Cerebellar nuclear complex (tissue), 1 donor: ENCODE measurements around the gene IL36G.

ENCODE experiments used
- DNase-seq, 2 experiments: peaks; one replicate each; lab custom pipeline; 2025; lab: John Stamatoyannopoulos, UW

IL36G gene

DNA sequence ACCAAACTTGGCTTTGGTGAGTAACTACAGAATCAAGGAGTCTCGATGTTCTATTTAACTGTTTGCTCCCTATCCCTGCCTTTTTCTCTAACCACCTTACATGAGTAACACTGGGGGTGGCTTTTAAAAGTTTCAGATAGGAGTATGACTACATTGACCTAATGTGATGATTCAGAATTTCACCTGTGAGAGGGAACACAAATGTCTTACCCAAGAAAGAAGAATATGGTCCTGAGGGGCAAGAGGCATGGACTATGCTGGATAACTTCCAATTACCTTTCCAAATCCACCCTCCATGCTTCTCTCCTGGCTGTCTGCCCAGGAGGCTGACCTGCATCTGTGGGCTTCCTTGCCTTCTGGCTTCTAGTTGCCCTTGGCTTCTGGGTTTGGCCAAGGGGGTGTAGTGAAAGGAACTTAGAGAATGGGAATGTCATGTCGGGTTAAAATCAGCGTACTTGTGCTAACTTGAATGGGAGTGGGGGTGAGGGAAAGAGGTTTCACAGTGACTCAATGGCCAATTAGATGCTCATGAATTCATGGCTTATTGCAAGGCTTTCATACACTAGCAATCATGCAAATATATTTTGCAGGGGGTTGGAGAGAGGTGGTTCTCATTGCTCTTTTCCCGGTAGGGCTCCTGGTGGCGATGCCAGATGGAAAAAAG, 5.3 kb upstream of the IL36G start:
- DNase-seq = no peak

DNA sequence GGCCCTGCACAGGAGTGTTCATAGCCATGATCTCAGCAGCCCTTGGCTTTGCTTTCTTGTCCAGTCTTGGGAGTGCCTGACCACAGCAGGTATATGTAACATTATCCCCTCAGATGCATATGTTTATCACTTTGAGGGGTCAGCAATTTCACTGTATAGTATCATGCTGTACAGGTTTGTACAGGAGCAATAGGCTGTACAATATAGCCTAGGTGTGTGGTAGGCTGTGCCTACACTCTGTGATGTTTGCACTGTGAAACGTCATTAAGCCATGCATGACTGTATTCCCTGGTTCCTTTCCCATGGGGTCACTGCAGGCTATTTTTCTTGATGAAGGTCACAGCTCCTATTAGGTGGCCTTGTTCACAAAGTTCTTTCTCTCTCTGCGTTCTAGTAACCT, 4.7 kb upstream of the IL36G start:
- no peak for DNase-seq

DNA sequence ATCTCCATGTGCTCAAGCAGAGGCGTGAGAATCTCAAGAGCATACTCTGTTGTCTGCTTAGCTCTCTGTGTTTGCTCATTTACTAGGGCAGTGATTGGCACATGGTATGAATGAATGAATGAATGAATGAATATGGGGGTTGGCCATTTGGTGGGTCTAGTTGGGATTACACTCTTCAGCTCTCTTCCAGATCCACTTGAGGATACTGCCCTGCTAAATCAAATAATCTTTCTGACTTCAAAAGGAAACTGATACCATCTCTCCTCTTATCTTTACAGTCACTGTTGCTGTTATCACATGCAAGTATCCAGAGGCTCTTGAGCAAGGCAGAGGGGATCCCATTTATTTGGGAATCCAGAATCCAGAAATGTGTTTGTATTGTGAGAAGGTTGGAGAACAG, 1.9 kb downstream of the IL36G start:
- DNase-seq = no peak

DNA sequence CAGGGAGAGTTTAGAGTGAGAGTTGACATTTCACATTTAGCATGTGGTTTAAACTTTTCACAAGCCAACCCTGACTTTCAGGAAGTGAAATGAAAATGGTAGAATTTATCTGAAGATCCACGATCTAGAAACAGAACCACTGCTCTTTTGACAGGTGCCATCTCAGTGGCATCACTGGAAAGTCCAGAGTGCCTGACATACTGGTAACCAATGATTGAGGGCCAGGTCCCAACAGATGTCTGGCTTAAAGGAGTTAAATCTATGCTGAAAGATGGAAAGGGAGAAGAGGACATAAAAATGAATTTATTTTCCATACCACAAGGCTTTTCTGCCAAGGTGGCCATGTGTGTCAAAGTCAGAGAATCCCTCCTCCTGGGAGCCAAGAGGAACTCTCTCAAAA, 2.7 kb downstream of the IL36G start:
- DNase-seq = no peak

DNA sequence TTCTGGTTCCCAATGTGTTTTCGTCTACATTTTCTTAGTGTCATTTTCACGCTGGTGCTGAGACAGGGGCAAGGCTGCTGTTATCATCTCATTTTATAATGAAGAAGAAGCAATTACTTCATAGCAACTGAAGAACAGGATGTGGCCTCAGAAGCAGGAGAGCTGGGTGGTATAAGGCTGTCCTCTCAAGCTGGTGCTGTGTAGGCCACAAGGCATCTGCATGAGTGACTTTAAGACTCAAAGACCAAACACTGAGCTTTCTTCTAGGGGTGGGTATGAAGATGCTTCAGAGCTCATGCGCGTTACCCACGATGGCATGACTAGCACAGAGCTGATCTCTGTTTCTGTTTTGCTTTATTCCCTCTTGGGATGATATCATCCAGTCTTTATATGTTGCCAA, 7.3 kb downstream of the IL36G start:
- no peak for DNase-seq

DNA sequence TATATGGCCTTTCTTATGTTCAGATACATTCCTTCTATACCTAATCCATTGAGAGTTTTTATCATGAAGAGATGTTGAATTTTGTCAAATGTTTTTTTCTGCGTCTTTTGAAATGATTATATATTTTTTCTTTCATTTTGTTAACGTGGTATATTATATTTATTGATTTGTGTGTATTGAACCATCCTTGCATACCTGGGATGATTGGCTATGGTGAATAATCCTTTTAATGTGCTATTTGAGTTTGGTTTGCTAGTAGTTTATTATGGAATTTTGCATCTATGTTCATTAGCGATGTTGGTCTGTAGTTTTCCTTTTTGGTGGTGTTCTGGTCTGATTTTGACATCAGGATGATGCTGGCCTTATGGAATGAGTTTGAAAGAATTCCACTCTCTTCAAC, 11.8 kb downstream of the IL36G start:
- no peak for DNase-seq

DNA sequence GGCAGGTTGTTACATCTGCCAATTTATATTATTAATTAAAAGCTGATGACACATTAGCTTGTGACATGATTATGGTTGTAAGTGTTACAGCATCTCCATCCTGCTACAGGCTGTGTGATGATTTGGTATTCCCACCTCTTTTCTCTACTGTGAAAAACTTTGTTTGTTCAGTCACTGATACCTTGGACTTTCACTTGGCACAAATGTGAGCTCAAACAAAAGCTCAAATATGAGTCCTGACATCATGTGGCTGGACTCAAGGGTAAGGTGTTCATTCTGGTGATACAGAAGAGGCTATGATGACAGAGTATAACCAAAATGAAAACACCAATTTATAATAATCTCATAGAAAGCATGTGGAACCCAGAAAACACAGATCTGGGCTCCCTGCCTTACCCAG, 16.0 kb downstream of the IL36G start:
- DNase-seq = no peak

DNA sequence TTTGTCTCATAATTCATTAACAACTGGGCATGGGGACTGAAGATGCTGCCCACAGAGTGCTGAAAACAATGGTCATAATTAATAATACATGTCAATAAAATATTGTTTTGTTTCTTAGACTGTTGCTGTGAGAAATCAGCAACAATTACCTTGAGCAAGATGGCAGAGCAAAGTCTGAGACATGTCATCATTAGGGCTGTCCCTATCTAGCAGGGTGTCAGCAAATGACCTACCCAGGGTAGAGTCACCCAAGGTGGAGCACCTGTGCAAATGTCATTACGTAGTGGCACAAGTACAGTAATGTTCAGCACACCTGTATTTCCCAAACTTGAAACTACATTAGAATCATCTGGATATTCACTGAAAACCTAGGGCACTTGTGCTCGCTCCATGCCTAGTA, 16.8 kb downstream of the IL36G start:
- no peak for DNase-seq

DNA sequence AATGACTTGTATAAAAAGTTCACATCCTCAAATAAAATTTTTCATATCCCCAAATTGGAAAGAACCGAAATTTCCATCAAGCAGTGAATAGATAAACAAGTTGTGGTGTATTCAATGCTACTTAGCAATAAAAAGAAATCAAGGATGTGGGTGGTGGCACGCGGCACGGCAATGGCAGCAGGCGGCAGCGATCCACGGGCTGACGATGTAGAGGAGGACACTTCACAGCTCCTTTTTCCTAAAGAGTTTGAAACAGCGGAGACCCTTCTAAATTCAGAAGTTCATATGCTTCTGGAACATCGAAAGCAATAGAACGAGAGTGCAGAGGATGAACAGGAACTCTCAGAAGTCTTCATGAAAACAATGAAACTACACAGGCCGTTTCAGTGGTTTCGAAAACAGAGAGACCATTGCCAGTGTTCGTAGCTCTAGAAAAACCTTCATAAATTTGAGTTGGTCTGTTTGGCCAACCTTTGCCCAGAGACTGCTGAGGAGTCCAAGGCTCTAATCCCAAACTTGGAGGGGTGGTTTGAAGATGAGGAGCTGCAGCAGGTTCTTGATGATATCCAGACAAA, 17.6 kb downstream of the IL36G start:
- no peak for DNase-seq

DNA sequence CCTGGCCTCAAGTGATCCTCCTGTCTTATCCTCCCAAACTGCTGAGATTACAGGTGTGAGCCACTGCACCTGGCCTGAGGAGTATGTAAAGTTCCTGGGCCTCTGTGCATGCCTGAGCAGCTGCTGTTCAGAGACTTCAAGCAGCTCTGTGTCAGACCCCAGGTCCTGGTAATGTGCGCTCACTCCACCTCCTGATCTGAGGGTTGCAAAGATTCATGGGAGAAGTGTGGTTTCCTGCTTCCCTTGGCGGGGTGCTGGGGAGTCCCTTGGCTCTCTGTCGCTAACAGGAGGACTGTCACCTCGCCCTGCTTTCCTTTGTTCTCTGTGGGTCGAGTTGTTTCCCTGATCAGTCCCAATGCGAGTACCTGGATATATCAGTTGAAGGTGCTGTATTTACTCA, 18.8 kb downstream of the IL36G start:
- no peak for DNase-seq

DNA sequence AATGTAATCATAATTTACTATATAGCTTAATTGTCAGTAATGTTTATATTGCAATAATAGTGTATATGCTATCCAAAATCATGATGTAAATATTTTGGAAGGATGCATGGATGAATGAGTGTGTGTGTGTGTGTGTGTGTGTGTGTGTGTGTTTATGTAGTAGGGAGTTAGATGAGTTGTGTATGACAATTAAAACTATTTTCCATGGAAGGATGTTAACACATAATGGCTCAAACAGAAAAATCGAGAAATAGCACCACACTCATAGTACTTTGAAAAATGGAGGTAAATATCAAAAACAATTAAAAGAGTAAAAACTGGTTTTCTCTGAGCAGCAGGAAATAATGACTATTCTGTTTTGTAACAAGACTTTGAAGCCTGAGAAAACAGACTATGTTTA, 19.3 kb downstream of the IL36G start:
- no peak for DNase-seq

DNA sequence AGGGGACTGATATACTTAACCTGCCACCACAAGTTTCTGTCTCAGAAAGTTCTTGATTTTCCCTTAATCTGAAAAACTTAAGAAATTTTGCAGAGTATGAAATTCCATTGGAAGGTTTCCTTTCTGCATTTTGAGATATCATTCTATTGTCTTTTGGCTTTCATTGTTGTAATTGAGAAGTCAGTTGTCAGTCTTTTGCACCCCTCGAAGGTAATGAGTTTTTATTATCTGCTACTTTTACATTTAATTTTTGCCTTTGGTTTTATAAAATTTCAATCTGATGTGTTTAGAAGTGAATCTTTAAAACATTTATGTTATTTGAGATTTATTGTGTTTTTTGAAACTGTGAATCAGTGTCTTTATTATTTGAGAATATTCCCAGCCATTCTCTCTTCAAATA, 22.6 kb downstream of the IL36G start:
- DNase-seq = no peak

DNA sequence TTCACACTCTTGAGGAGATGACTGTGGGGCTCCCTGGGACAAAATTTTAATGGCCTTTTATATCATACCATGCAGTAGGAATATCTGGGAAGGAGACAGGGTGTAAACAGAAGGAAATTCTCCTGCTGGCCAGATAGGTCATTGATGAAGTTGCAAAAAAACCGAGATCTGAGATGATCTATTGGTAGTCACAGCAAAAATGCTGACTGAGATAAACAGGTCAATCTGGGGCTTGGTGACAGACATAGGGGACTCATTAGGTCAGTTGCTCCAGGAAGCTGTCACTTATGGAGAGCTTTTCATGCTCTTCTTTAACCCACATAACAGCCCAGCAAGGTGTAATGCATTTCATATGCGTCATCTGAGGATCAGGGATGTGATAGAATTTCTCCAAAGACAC, 24.9 kb downstream of the IL36G start:
- no peak for DNase-seq

DNA sequence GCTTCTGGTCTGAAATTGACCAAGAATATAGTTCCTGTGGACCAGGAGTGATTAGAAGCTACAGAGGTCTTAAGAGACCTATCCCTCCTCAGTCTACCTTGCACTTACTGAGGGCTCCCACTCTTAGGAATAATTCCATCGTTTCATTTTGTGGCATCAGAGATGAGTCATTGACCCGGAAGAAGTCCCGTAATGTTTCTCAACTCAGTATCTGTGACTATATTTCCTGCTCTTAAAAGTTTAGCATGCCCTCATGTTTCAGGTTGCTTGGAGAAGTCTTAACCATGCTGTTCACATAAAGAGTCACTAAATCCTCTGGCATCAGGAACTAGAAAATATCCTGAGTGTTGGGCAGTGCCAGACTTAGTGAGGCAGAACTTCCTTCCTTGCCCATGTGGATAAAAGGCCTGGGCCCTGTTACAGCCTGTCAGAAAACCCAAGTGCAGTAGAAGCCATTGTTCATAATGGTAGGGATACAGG, 27.3 kb downstream of the IL36G start, which contains the start of gene IL36A:
Gene IL36A (plus strand): TSS at position 430 of the 480 bp plus-strand sequence. CDS start 413 bp downstream, outside the sequence.
- DNase-seq = no peak

DNA sequence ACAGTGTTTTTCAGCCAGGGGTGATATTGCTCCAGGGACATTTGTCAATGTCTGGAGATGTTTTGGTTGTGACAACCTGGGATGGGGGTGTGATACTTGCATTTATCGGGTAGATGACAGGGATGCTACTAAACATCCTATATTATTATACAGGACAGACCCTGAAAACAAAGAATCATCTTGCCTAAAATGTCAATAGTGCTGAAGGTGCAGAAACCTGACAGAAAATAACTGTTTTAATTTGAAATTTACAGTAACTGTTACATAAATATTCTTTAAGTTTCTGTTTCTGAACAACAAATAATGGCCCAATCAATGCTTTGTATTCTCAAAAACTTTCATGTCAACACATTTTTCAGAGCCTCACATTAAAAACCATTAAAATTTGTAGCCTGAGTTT, 29.4 kb downstream of the IL36G start:
- no peak for DNase-seq

DNA sequence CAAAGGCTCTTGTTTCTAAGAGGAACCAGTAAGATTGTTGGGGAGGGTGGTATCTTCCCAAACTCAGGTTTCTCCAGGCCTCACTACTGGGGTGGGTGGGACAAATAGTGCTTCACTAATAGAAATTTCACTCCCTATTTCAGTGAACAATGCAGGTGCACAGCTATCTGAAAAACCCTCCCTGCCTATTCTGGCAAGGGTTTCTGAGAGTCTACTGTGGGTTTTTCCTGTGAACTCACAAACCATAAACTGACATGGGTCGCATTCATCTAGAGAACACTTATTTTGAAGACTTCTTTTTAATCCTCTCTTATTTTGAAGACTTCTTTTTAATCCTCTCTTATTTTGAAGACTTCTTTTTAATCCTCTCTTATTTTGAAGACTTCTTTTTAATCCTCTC, 31.8 kb downstream of the IL36G start:
- no peak for DNase-seq

DNA sequence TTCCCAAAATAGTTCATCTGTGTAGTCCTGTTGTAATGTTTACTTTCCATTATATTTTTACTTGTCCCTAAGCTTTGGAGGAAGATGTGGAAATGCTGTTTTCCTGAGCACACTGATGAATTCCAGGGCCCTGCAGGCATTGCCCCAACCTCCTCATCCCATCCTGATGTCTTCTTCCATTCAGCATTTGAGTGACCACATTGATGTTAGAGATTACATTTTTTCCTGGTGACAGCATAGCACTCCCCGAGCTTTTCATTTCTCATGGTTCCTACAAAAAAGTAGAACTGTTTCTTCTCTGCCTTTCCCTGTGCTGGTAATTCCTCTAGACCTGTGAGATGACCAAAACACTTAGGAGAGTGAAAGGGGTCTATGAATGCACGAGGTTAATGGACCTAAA, 32.3 kb downstream of the IL36G start:
- DNase-seq = no peak

DNA sequence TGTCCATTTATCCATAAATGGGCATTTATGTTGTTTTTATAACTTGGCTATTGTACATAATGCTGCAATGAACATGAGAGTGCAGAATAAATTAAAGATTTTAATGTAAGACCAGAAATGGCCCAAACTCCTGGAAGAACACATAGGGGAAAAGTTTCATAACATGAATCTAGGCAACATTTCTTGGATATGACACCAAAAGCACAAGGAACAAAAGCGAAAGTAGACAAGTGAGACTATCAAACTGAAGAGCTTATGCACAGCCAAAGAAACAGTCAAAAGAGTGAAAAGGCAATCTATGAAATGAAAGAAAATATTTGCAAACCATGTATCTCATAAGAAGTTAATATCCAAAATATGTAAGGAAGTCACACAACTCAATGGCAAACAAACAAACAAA, 33.3 kb downstream of the IL36G start:
- no peak for DNase-seq

DNA sequence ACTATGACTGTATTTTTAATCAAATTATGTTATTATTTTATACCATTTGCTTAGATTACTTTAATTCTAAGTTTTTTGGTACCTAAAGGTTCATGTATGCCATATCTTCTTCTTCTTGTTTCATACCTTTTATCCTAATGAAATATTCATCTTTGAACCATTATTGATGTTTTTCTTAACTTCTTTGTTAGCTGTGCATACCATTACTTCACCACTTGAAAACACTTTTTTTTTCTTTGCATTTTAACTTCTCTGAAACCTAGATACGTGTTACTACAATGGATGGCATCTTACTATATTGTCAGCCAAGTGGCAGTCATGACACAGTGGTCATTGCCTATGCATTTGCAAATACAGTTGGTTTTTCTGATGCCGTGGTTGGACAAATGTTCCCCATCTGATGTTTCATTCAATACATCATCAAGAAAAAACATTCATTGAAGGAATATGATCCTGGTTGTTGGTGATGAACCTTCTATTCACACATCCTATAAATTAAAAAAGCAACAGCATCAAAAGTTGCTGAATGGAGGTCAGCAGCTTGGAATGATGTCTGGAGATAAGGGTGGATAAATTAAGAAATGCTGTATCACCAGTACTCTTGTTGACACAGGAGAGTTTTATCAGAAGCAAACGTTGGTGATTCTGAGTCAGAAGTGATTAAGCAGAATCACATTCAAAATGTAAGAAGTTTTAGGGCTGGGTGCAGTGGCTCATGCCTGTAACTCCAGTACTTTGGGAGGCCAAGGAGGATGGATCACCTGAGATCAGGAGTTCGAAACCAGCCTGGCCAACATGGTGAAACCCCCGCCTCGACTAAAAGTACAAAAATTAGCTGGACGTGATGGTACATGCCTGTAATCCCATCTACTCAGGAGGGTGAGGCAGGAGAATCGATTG, 34.9 kb downstream of the IL36G start:
- DNase-seq = no peak

DNA sequence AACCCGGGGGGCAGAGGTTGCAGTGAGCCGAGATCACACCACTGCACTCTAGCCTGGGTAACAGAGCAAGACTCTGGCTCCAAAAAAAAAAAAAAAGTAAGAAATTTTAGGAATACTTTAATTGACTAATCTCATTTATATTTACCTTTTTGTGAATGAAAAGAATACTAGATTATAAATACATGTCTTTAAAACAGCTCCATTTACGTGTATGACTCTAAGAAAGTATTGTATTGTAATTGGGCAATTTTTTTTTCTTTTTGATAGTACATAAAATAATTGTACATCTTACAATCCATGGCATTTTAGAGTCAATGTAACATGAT, 35.5 kb downstream of the IL36G start:
- DNase-seq = no peak

DNA sequence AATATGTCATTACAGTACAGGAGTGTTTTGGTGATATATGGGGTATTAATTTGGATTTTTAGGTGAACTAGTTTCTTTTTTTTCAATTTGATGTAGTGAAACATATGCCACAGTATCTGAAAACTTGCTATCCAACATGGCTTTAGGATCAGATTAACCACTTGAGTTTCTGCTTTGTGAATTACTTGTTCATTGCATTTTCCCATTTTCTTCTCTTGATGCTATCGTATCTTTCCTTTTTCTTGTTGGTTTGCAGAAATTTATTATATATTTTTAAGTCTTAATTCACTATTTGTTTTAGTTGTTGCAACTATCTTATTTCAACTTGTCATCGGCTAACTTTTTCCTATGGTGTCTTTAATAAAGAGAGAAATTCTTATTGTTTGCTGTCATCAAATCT, 36.3 kb downstream of the IL36G start:
- DNase-seq = no peak

DNA sequence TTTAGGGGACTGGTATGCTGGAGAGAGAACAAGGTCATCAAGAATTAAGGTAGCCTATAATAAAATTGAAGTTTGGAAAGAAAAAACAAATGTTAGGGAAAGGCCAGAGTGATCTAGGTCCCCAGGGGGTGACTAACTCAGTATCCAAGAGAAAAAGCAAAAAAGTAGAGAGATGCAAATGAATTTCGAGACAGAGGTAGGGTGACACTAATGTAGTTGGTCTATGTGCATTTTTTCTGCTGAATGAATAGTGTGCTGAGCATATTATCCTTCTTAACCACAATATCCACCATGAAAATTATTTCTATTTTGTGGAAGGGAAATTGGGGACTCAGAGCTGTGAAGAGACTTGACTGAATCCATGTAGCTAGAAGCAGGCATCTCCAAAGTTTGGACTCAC, 37.2 kb downstream of the IL36G start:
- DNase-seq = no peak

DNA sequence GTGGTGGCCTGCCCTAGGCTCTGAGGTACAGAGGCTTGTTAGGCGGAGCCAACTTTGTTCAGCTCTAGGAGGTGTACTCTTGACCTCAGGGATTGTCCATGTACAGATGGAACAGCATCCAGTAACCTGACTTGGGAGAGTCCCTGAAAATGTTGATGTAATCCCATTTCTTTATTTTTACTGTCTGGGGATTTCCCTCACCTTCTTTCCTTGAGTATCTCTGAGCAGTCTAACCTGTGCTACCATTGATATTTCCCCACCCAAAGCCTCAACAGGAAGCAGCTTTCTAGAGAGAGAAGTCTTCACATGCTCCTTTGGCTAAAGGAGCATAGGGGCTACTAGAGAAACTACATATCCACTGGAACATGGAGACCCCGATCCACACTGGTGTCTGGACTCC, 37.8 kb downstream of the IL36G start:
- no peak for DNase-seq
